DMS 273 treated with DMSO at 0.1 percent for 48 hours (cell line): ENCODE measurements around the gene DDX39B.
A peak's percentile ranks its signal among the peaks of the same experiment; 100 is the strongest.
"Not testable (repeated sequence)": the region's sequence is repeated elsewhere in the genome, so short reads cannot be mapped to it uniquely, and the experiment has no call there.

Source experiments
- DNase-seq: peaks from one replicate; lab custom pipeline; 2025; lab: John Stamatoyannopoulos, UW

DDX39B gene

GRCh38 chr6:31528821-31529328 is 12.9 kb downstream of the DDX39B start, which contains the start of gene MCCD1:
Gene MCCD1, plus strand, starts transcription at chr6:31528962. Its CDS starts 53 bp downstream, at chr6:31529015.
- DNase-seq = no peak

GRCh38 chr6:31528307-31528777 is 13.5 kb downstream of the DDX39B start:
- DNase-seq = peak; percentile 10

- no peak for DNase-seq
Observed at GRCh38 chr6:31525932-31526591, 15.7 kb downstream of the DDX39B start.

DNA sequence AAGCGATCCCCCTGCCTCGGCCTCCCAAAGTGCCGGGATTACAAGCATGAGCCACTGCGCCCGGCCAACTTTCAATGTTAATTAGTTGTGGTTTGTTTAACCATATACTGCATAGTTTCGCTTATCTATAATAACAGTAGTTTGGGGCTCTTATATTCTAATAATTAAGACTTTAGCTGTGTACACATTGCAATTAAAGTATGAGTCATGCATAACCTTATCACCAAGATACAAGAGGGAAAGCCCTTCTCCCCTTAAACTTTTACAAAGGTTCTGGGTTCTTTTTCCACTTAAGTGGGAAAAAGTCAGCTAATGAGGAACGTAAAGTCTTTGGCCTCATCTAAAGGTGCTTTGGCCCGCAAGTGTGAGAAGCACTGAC is 16.3 kb downstream of the DDX39B start:
- DNase-seq = no peak

- DNase-seq = no peak
Observed at GRCh38 chr6:31521835-31522234, 20.0 kb downstream of the DDX39B start.

DNA sequence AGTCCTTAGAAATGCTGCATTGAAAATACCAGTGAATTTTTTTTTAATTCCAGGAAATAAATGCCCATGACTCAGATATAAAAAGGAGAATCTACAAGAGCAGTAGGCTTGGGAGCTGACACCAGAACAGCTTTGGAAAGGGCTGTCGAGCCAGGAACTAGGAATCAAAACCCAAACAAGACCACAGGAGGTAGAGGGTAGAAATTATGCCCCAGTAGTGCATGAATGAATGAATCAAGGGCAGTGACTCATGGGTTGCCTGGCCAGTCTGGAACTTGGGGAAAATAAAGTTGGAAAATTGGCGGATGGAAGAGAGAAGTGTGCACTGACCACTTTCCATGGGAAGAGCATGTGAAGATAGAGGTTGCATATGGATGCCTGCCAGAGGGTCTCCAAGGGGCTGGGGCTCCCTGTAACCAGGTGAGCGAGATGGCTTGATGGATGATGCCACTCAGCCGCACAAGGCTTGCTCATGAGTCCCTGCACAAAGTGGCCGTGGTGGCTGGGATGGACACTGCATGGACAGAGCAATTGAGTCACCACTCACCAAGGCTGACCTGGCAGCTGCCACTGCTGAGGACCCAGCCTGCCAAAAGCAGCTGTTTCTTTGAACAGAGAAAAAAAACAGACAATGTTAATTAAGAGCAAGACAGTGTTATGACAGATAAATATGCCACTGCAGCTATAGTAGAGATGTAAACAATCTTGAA is 28.2 kb downstream of the DDX39B start:
- no peak for DNase-seq

GRCh38 chr6:31510007-31510406 is 31.8 kb downstream of the DDX39B start:
- no peak for DNase-seq

GRCh38 chr6:31509036-31509435 is 32.8 kb downstream of the DDX39B start:
- not testable (repeated sequence) for DNase-seq

- DNase-seq = no peak
Observed at GRCh38 chr6:31502586-31502985, 39.2 kb downstream of the DDX39B start.

GRCh38 chr6:31499648-31500047 is 42.2 kb downstream of the DDX39B start:
- not testable (repeated sequence) for DNase-seq

- DNase-seq = peak; percentile 5
Observed at GRCh38 chr6:31498748-31499147, 43.1 kb downstream of the DDX39B start.

- peak; percentile 47 for DNase-seq
Observed at GRCh38 chr6:31497531-31498476, 44.0 kb downstream of the DDX39B start, which contains the start of gene MICB. Gene MICB, plus strand, starts transcription at chr6:31498145. Its CDS starts 49 bp downstream, at chr6:31498194.

- DNase-seq = not testable (repeated sequence)
Observed at GRCh38 chr6:31496826-31497225, 45.0 kb downstream of the DDX39B start.

- no peak for DNase-seq
Observed at GRCh38 chr6:31495580-31495979, 46.2 kb downstream of the DDX39B start.

GRCh38 chr6:31493875-31494694 is 47.7 kb downstream of the DDX39B start:
- DNase-seq = peak; percentile 15

- not testable (repeated sequence) for DNase-seq
Observed at GRCh38 chr6:31493550-31493874, 48.3 kb downstream of the DDX39B start.

DNA sequence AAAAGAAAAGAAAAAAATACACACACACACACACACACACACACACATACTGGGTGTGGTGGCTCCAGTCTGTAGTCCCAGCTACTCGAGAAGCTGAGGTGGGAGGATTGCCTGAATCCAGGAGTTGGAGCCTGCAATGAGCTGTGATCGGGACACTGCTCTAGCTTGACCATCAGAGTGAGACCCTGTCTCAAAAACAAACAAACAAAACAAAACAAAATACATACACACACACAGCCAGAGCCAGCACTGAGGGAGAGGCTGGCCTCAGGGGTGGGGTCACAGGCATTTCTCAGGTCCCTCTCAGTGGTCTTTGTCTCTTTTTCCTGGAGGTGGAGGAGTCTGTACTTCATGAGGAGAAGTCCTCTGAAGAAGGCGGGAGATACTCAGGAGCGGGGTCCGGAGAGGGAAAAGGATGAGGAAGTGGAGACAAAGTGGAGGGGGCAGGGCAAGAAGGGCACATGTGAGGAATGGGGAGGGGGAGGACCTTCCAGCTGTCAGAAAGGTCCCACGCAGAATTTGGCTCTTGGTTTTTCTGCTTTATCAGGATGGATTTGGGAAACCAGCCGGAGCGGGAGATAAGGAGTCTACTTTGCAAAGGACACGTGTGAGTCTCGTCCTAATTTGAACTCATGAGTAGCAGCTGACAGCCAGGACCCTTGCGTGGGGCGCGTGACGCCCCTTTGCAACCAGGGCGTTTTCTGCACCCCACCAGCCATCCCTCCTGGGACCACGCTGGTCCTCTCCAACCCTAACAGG is 51.5 kb downstream of the DDX39B start:
- DNase-seq = no peak

DNA sequence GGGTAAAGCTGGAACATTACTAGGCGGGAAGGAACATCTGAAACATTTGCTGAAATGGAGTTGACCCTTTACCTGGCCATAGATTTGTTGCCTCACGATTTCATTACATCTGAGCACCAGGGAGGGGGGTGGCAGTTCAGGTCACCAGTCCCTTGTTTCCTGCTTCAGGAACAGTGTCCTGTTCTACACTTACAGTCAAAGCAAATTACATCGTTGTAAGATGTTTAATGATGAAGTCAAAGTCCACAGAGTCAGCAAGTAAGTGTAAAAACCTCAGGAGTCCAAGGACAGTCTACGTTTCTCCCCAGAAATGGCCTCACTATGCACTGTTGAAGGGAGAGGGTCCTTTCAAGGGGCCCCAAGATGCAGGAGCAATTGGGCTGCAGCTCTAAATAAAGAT is 52.7 kb downstream of the DDX39B start:
- no peak for DNase-seq

DNA sequence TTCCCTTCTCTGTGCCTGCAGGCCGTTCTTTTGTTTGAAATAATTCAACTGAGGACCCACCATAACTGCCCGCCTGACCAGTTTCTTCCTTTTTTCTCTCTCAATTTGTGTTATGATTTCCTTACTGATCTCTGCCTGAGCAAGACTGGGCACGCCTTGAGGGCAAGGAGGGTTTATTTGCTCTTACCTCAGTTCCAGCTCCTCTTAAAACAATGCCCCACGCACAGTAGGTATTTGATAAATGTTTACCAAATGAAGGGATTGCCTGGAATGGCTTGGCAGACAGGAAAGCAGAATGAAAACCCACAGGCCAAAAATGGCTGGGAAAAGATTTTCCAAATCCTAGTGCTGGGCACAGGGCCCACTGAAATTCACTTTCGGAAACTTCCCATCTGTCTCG is 54.1 kb downstream of the DDX39B start:
- not testable (repeated sequence) for DNase-seq

GRCh38 chr6:31486065-31486837 is 55.6 kb downstream of the DDX39B start:
- DNase-seq = not testable (repeated sequence)
